H54 (cell line): Measurements from ENCODE around the gene SIRPB2.

Experiments
- DNase-seq: peaks from one replicate; pipeline ENCODE4 v3.0.0; 2011; ENCODE audit warnings: low spot score, mixed read lengths; ENCODE audit not compliant: insufficient read length
- FAIRE-seq: peaks from 3 replicates; lab custom pipeline; 2011; peaks lifted over from hg19 to GRCh38; lab: Jason Lieb, UNC
- POLR2A ChIP-seq: IDR thresholded peaks from 2 replicates; pipeline ENCODE4 v1.6.1; 2011; ENCODE audit warnings: low read depth, mild to moderate bottlenecking, low read length

The SIRPB2 gene

GRCh38 chr20:1491281-1491840 is at the start of gene SIRPB2:
Gene SIRPB2 (minus strand): TSS chr20:1491420. CDS start chr20:1491359, 61 bp downstream.
- TF ChIP-seq POLR2A, result no peak
- FAIRE-seq, result no peak
- DNase-seq, result no peak

DNA sequence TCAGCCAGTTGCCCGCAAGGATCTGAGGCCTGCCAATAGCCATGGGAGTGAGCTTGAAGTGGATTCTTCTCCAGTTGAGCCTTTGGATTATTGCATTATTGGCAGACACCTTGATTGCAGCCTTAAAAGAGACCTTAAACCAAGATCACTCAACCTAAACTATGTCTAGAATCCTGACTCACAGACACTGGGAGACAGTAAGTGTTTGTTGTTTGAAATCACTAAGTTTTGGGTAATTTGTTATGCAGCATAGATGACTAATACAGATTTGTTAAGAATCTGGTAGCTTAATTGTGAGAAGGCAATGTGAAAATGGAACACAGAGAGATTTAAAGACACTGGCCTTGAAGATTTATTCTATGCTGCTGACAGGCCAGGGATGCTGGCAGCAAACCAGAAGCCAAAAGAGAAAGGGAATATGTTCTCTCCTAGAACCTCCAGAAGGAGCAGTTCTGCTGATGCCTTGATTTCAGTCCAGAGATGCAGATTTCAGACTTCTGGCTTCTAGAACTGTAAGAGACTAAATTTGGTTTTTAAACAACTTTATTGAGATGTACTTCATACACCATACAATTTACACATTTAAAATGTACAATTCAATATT is 48.7 kb upstream of the SIRPB2 start:
- no peak for FAIRE-seq
- TF ChIP-seq POLR2A, result no peak

GRCh38 chr20:1538655-1539054 is 47.4 kb upstream of the SIRPB2 start:
- no peak for TF ChIP-seq POLR2A
- no peak for DNase-seq
- no peak for FAIRE-seq

More for the DNA sequence above, 48.7 kb upstream of the SIRPB2 start:
- no peak for DNase-seq

GRCh38 chr20:1537731-1538058 is 46.5 kb upstream of the SIRPB2 start:
- DNase-seq, result no peak
- no peak for FAIRE-seq

DNA sequence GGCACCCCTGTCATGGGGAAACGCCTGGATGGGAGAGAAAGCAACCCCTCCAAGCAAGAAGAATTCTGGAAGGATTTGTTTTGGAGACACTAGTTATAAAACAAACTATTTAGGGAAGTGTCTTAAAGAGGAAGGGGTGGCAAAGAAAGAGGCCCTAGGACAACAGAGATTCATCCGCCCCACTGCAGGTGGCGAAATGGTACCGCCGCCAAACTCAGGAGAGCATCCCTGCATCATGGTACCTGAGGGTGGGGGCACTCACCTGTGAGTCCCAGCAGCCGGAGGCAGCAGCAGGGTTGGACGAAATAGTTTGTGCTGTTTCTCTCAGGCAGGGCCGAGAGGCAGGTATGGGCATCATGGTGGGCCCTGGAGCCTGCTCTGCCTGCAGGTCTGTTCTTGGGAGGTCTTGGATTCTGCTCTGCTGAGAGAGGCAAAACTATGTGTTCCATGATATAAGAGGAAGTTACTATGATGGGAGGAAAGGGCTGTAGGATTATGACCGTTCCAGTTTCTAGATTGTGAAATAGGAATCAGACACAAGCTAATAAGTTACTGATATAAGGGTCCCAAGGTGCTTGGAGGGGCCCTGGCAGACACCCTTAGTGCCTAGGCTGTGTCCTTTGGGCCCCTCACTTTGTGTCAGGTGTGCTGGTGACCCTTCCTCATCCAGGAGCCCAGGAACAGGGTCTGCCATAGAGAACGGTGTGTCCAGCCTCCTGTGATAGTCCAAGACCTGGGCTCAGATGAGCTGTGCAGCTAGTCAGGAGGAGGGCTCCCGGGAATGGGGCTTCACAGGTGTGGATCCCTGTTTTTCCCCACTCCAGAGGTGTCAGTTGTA is 45.9 kb upstream of the SIRPB2 start:
- no peak for FAIRE-seq
- TF ChIP-seq POLR2A, result no peak
- DNase-seq, result no peak

More at GRCh38 chr20:1537731-1538058, 46.5 kb upstream of the SIRPB2 start:
- TF ChIP-seq POLR2A, result no peak

DNA sequence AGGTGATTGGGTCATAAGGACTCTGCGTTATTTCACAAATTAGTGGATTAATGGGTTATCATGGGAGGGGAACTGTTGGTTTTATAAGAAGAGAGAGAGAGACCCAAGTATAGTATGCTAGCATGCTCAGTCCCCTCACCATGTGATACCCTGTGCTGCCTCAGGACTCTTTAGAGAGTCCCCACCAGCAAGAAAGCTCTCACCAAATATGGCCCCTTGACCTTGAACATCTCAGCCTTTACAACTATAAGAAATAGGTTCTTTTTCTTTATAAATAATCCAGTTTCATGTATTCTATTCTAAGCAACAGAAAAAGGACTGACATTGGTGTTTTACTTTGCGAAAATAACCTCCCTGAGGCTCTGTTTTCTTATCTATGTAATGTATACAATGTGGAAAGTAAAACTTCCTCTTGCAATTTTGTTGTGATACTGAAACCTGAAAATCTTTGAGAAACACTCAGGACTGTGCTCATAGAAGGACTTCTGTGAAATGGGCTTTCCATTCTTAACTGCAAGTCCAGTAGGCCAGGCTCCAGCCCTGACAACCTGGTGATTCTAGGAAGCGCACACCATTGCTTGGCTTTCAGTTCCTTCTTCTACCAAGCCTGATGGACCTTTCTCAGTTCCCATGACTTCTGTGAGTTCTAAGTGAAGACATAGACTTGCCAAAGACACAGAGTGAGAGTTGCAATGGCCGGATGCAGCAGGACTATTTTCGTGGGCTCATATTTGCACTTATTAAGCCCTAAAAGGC is 44.4 kb upstream of the SIRPB2 start:
- DNase-seq (no peak), FAIRE-seq (no peak)
- no peak for TF ChIP-seq POLR2A

DNA sequence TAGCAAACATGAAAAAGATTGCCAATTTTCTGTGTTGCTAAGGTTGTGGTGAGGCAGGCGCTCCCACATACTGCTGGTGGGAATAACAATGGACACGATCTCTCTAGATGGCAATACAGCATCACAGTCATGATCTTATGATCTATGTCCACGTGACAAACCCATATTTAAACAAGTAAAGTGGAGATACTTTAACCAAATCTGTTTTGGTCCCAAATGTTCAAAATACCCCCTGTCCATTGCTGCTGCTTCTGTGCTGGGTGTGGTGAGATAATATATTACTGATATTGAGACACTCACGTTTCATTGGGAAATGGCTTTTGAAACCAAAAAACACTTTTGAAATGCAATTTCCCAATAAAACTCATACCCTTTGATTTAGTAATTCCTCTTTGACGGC is 43.3 kb upstream of the SIRPB2 start:
- FAIRE-seq (no peak), DNase-seq (no peak)
- TF ChIP-seq POLR2A, result no peak

GRCh38 chr20:1533059-1533458 is 41.8 kb upstream of the SIRPB2 start:
- DNase-seq (no peak), FAIRE-seq (no peak)
- no peak for TF ChIP-seq POLR2A

DNA sequence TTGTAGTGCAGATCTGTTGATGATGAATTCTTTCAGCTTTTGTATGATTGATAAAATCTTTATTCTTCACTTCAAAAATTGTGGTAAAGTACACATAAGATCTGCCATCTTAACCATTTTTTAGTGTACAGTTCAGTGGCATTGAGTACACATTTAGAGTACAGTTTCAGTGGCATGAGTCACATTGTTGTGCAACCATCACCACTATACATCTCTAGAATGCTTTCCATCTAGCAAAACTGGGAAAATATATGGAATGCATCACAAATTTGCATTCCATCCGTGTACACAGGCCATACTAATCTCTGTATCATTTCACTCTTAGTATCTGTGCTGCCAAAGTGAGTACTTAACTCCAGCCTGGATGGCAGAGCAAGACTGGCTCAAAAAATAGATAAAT is 37.6 kb upstream of the SIRPB2 start:
- no peak for TF ChIP-seq POLR2A
- peak; percentile 86 for FAIRE-seq
- DNase-seq, result no peak

DNA sequence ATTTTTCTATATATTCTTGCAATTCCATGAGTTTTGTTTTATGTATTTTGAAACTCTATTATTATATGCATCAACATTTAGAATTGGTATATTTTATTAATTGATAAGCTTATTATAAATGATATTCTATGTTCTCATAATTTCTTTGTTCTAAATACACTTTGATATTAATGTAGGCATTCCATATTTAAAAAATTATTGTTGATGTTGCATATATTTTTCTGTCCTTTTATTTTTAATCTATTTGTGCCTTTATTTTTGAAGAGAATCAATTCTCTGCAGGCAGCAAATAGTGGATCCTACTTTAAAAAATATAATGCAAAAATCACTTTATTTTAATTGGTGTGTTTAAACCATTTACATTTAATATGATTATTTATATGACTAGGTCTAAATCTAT is 36.7 kb upstream of the SIRPB2 start:
- DNase-seq (no peak), FAIRE-seq (no peak)
- no peak for TF ChIP-seq POLR2A

GRCh38 chr20:1526896-1527295 is 35.7 kb upstream of the SIRPB2 start:
- FAIRE-seq, result no peak
- TF ChIP-seq POLR2A, result no peak
- DNase-seq, result no peak

DNA sequence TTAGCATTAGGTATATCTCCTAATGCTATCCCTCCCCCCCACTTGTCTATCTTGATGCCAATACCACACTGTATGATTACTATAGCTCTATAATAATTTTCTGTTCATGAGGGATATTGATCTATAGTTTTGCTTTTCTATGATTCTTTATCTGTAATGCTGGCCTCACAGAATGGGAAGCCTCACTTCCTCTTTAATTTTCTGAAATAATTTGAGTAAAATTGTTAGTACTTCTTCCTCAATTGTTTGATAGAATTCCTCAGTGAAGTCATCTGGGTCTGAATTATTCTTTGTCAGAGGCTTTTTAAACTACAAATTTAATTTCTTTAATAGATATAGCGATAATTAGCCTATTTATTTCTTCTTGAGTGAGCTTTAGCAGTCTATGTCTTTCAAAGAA is 35.1 kb upstream of the SIRPB2 start:
- FAIRE-seq, result no peak
- no peak for DNase-seq
- no peak for TF ChIP-seq POLR2A

DNA sequence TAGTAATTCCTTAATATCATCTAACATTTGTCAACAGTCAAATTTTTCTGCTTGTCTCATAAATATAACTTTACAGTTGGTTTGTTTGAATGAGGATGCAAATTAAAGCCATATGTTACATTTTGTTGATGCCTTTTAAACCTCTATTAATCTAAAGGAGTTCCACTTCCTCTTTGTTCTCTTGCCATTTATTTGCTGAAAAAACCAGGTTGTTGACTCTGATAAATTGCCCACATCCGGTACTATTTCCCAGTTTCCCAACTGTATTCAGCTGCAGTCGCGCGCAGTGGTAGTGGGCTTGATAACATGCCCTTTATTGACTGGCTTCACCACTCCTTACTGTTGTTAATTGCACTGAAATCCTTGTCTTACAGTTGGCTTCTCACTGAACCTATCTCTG is 32.8 kb upstream of the SIRPB2 start:
- no peak for TF ChIP-seq POLR2A
- DNase-seq, result no peak
- FAIRE-seq, result no peak

DNA sequence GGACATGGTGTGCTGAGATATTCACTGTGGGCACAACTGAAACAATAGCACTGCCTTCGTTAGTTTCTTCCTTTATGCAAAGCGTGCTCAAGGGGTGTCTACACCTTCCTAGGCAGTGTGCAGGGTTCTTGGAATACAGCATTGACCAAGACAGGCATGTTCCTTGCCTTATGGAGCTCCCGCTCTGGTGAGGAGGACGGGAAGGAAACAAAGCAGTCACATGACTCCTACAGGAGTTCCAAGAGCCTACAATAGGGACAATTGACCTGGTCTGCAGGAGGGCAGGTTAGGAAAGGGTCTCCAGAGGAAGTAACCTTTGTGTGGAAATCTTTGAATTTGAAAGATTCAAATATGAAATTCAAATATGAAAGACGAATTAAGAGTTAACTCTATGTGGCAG is 25.8 kb upstream of the SIRPB2 start:
- no peak for TF ChIP-seq POLR2A

More for the DNA sequence above, 25.8 kb upstream of the SIRPB2 start:
- FAIRE-seq, result no peak
- no peak for DNase-seq
